ENCODE measurements around the gene SHF. TPM values are rescaled to one million over a fixed set of nuclear protein-coding genes. Genes with fewer than 3 reads are reported as not detected.

The SHF gene
- polyA plus RNA-seq, 3 donors = 0.58 to 0.70 (median 0.67) TPM

GRCh38 chr15:45184562-45185041, 3.2 kb downstream of the SHF start:
- H2AFZ ChIP-seq (ENCODE audit: insufficient read depth, low read depth, low read length, poor library complexity, severe bottlenecking) = no peak overlapping the region
- H3K4me1 ChIP-seq (ENCODE audit: control insufficient read depth in 1 of 2, insufficient read depth in 2 of 2, low read length in 2 of 2) = peaks cover 26 to 27% of the 10 kb centered on the region in 2 donors
- intact Hi-C loops (cut with micrococcal nuclease) = no loop called here
- Mint-ChIP-seq H3K4me1 (peaks cover 33% of the 10 kb centered on the region), H3K9me3 (peaks cover 0 to 11% (median 2%) of the 10 kb centered on the region in 7 donors), H3K27ac (no peak overlapping the region), H3K36me3 (peaks cover 0 to 15% of the 10 kb centered on the region in 2 donors), H3K4me3 (no peak overlapping the region), H3K27me3 (ENCODE audit: low read depth in 3 of 3) (peaks cover 28 to 33% (median 29%) of the 10 kb centered on the region in 3 donors)
- H3K4me3 ChIP-seq (replicated peaks in 1 of 3; ENCODE audit: low read depth in 2 of 3, low read length in 3 of 3) = no peak overlapping the region
- H3K79me2 ChIP-seq (ENCODE audit: insufficient read depth, low read length) = no peaks in the 10 kb centered on the region
- H4K20me1 ChIP-seq (ENCODE audit: insufficient read depth, low read length) = no peaks in the 10 kb centered on the region
- 84% methylated on average over 9 of the region's 9 CpGs for WGBS (ENCODE audit: insufficient coverage)
- H3K9ac ChIP-seq (ENCODE audit: insufficient read depth, low read length, poor library complexity, severe bottlenecking) = no peak overlapping the region
- peaks cover 4 to 24% of the 10 kb centered on the region in 2 donors for H3K27me3 ChIP-seq (ENCODE audit: control insufficient read depth in 2 of 2, insufficient read depth in 2 of 2, low read length in 2 of 2)
- no peaks in the 10 kb centered on the region for H3K36me3 ChIP-seq (replicated peaks in 1 of 2; ENCODE audit: control insufficient read depth in 1 of 2, insufficient read depth in 2 of 2, low read length in 2 of 2)
- H3K27ac ChIP-seq (ENCODE audit: low read depth in 1 of 2, low read length in 2 of 2) = no peak overlapping the region
- no peak for TF ChIP-seq CTCF (IDR thresholded peaks at IDR 0.05)
- no peak for DNase-seq
- H3K4me2 ChIP-seq (replicated peaks; ENCODE audit: extremely low read depth, low read length, poor library complexity, severe bottlenecking) = no peak overlapping the region
- H3K9me3 ChIP-seq (replicated peaks in 1 of 2; ENCODE audit: control insufficient read depth in 1 of 2, insufficient read depth in 1 of 2, low read length in 2 of 2) = no peaks in the 10 kb centered on the region

GRCh38 chr15:45183511-45183910, 4.3 kb downstream of the SHF start:
- no peak for DNase-seq
- Histone ChIP-seq H3K27ac (ENCODE audit: low read depth in 1 of 2, low read length in 2 of 2) (no peak overlapping the region), H3K9me3 (replicated peaks in 1 of 2; ENCODE audit: control insufficient read depth in 1 of 2, insufficient read depth in 1 of 2, low read length in 2 of 2) (no peaks in the 10 kb centered on the region), H3K4me2 (replicated peaks; ENCODE audit: extremely low read depth, low read length, poor library complexity, severe bottlenecking) (no peak overlapping the region), H3K4me1 (ENCODE audit: control insufficient read depth in 1 of 2, insufficient read depth in 2 of 2, low read length in 2 of 2) (peaks cover 25 to 27% of the 10 kb centered on the region in 2 donors), H3K79me2 (ENCODE audit: insufficient read depth, low read length) (no peaks in the 10 kb centered on the region), H3K9ac (ENCODE audit: insufficient read depth, low read length, poor library complexity, severe bottlenecking) (no peak overlapping the region), H2AFZ (ENCODE audit: insufficient read depth, low read depth, low read length, poor library complexity, severe bottlenecking) (no peak overlapping the region), H3K36me3 (replicated peaks in 1 of 2; ENCODE audit: control insufficient read depth in 1 of 2, insufficient read depth in 2 of 2, low read length in 2 of 2) (no peaks in the 10 kb centered on the region), H3K4me3 (replicated peaks in 1 of 3; ENCODE audit: low read depth in 2 of 3, low read length in 3 of 3) (no peak overlapping the region), H3K27me3 (ENCODE audit: control insufficient read depth in 2 of 2, insufficient read depth in 2 of 2, low read length in 2 of 2) (peaks cover 4 to 17% of the 10 kb centered on the region in 2 donors), H4K20me1 (ENCODE audit: insufficient read depth, low read length) (no peaks in the 10 kb centered on the region)
- 100% methylated on average over 1 of the region's 2 CpGs for WGBS (ENCODE audit: insufficient coverage)
- Mint-ChIP-seq H3K4me3 (no peak overlapping the region), H3K9me3 (peaks cover 0 to 9% (median 2%) of the 10 kb centered on the region in 7 donors), H3K36me3 (peaks cover 0 to 13% of the 10 kb centered on the region in 2 donors), H3K27me3 (ENCODE audit: low read depth in 3 of 3) (peaks cover 18 to 25% (median 22%) of the 10 kb centered on the region in 3 donors), H3K4me1 (peaks cover 32% of the 10 kb centered on the region), H3K27ac (no peak overlapping the region)
- no peak for TF ChIP-seq CTCF (IDR thresholded peaks at IDR 0.05)
- intact Hi-C loops (cut with micrococcal nuclease) = no loop called here
